PFSK-1 (cell line): ENCODE data around the gene NACC1.

Experiments
- FOXP2 ChIP-seq: optimal IDR thresholded peaks from 2 replicates; pipeline ENCODE3; 2011; ENCODE audit warnings: borderline replicate concordance, control low read depth, inconsistent platforms; ENCODE audit not compliant: insufficient read depth; ENCODE audit errors: extremely low read length, extremely low read depth
- POLR2AphosphoS5 ChIP-seq: IDR thresholded peaks from 2 replicates; pipeline ENCODE4 v1.6.1; 2012; ENCODE audit warnings: low read depth, mild to moderate bottlenecking, control low read depth, low read length, moderate library complexity
- SIN3A ChIP-seq: IDR thresholded peaks from 2 replicates; pipeline ENCODE4 v1.6.1; 2012; ENCODE audit warnings: mild to moderate bottlenecking, low read length, moderate library complexity, borderline replicate concordance; ENCODE audit not compliant: insufficient read depth
- TAF1 ChIP-seq: IDR thresholded peaks from 2 replicates; pipeline ENCODE4 v1.6.1; 2012; ENCODE audit warnings: low read length, control low read depth, borderline replicate concordance; ENCODE audit not compliant: insufficient read depth
- TF ChIP-seq, protein P1 (sequence below), 2 experiments: IDR thresholded peaks; 2 replicates each; pipeline versions ENCODE4 v1.6.1 to v1.8.0; 2011 to 2012; ENCODE audit warnings: low read depth in 2 of 2, low read length in 2 of 2, control low read depth in 1 of 2, inconsistent platforms in 1 of 2, mild to moderate bottlenecking in 1 of 2, moderate library complexity in 1 of 2; ENCODE audit not compliant: insufficient read depth in 1 of 2

GRCh38 chr19:13133241-13133870 lies 15.3 kb downstream of the NACC1 start:
- TF ChIP-seq FOXP2 (no peak), SIN3A (no peak), POLR2AphosphoS5 (no peak), TAF1 (no peak)
- TF ChIP-seq, protein P1, sequence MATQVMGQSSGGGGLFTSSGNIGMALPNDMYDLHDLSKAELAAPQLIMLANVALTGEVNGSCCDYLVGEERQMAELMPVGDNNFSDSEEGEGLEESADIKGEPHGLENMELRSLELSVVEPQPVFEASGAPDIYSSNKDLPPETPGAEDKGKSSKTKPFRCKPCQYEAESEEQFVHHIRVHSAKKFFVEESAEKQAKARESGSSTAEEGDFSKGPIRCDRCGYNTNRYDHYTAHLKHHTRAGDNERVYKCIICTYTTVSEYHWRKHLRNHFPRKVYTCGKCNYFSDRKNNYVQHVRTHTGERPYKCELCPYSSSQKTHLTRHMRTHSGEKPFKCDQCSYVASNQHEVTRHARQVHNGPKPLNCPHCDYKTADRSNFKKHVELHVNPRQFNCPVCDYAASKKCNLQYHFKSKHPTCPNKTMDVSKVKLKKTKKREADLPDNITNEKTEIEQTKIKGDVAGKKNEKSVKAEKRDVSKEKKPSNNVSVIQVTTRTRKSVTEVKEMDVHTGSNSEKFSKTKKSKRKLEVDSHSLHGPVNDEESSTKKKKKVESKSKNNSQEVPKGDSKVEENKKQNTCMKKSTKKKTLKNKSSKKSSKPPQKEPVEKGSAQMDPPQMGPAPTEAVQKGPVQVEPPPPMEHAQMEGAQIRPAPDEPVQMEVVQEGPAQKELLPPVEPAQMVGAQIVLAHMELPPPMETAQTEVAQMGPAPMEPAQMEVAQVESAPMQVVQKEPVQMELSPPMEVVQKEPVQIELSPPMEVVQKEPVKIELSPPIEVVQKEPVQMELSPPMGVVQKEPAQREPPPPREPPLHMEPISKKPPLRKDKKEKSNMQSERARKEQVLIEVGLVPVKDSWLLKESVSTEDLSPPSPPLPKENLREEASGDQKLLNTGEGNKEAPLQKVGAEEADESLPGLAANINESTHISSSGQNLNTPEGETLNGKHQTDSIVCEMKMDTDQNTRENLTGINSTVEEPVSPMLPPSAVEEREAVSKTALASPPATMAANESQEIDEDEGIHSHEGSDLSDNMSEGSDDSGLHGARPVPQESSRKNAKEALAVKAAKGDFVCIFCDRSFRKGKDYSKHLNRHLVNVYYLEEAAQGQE (IDR thresholded peaks at IDR 0.05; ENCODE audit: insufficient read depth in 1 of 2, low read depth in 2 of 2, low read length in 2 of 2): no peak
